HepG2 (cell line): ENCODE results near the gene TPM3. TPM values are rescaled to one million over a fixed set of nuclear protein-coding genes. Genes with fewer than 3 reads are reported as not detected.

Experiments
- ATAC-seq: fragments of 200-7000 bp; cut with Tn5 transposase; 3 replicates; pipeline ENCODE4 v1.9.1; 2020; ENCODE audit warnings: mild to moderate bottlenecking, moderate library complexity
- BruUV-seq: library from RNA; stranded (reverse); fragments of 400-500 nt; replicated peaks from 2 replicates; lab custom pipeline; 2021; lab: Mats Ljungman, UMichigan
- CTCF ChIA-PET: fragments of 300-600 bp; formaldehyde crosslinking; extraction: SDS; loops from one replicate; lab custom pipeline; 2021; ENCODE audit warnings: low total read pairs, inconsistent platforms, low intra/inter-chr PET ratio; lab: Yijun Ruan, JAX
- POLR2A ChIA-PET: fragments of 350-600 bp; sonication (Branson Sonifier 250); formaldehyde crosslinking; loops from one replicate; lab custom pipeline; 2020; ENCODE audit warnings: antibody characterized with exemption, inconsistent platforms; lab: Yijun Ruan, JAX
- DNase-seq: peaks from one replicate; pipeline ENCODE4 v3.0.0-alpha.2; 2015; ENCODE audit warnings: low spot score
- FAIRE-seq: peaks from 3 replicates; lab custom pipeline; 2011; peaks lifted over from hg19 to GRCh38; lab: Jason Lieb, UNC
- H2AFZ ChIP-seq: one replicate; pipeline ENCODE4 v1.6.1; 2011; ENCODE audit warnings: low read length, inconsistent platforms
- H3K27ac ChIP-seq: fragments of 300-600 bp; 3 replicates; pipeline ENCODE4 v1.8.0; 2011; ENCODE audit warnings: mixed run types, mild to moderate bottlenecking, mixed read lengths, low read length, inconsistent platforms; ENCODE audit not compliant: insufficient read depth; ENCODE audit errors: extremely low read length
- H3K27me3 ChIP-seq, 2 experiments: fragments of 200-600 bp in 1 of 2; 2 replicates in 1 of 2; 3 replicates in 1 of 2; pipeline versions ENCODE4 v1.6.0 to v1.8.0; 2011; ENCODE audit warnings: low read length in 2 of 2, mild to moderate bottlenecking in 2 of 2, moderate library complexity in 2 of 2, inconsistent platforms in 1 of 2; ENCODE audit not compliant: insufficient read depth in 2 of 2, control insufficient read depth in 1 of 2
- H3K36me3 ChIP-seq, 2 experiments: fragments of 200-600 bp in 1 of 2; replicated peaks in 1 of 2; 2 replicates in 1 of 2; 3 replicates in 1 of 2; pipeline versions ENCODE4 v1.5.1 to v1.8.0; 2011; ENCODE audit warnings: low read length in 2 of 2, inconsistent platforms in 1 of 2; ENCODE audit not compliant: insufficient read depth in 2 of 2, control insufficient read depth in 1 of 2
- H3K4me1 ChIP-seq: 2 replicates; pipeline ENCODE4 v1.5.1; 2012; ENCODE audit warnings: low read length, inconsistent platforms; ENCODE audit not compliant: insufficient read depth
- H3K4me2 ChIP-seq: 2 replicates; pipeline ENCODE4 v1.6.0; 2011; ENCODE audit warnings: low read depth, low read length, inconsistent platforms
- H3K4me3 ChIP-seq, 3 experiments: fragments of 200-600 bp in 1 of 3; sonication (generic), shearing (Covaris generic) in 1 of 3; replicated peaks in 1 of 3; 2 replicates each; pipeline ENCODE4 v1.5.1; 2011 to 2016; ENCODE audit warnings: low read length in 3 of 3, inconsistent platforms in 2 of 3, low read depth in 2 of 3, mild to moderate bottlenecking in 2 of 3, control low read depth in 1 of 3, mixed read lengths in 1 of 3; ENCODE audit not compliant: insufficient read depth in 1 of 3
- H3K79me2 ChIP-seq: one replicate; pipeline ENCODE4 v1.6.1; 2011; ENCODE audit warnings: low read length, inconsistent platforms; ENCODE audit not compliant: insufficient read depth
- H3K9ac ChIP-seq: 2 replicates; pipeline ENCODE4 v1.6.0; 2011; ENCODE audit warnings: mild to moderate bottlenecking, low read depth, low read length, inconsistent platforms; ENCODE audit not compliant: insufficient read depth
- H3K9me3 ChIP-seq: 2 replicates; pipeline ENCODE4 v1.5.1; 2012; ENCODE audit warnings: mild to moderate bottlenecking, low read length
- H4K20me1 ChIP-seq: 2 replicates; pipeline ENCODE4 v1.6.0; 2011; ENCODE audit warnings: inconsistent platforms, mild to moderate bottlenecking, low read length, moderate library complexity; ENCODE audit not compliant: insufficient read depth
- ATF7-NPFF ChIP-seq: sonication (generic); formaldehyde crosslinking; IDR thresholded peaks from 2 replicates; pipeline ENCODE4 v1.8.1; 2023; ENCODE audit warnings: mild to moderate bottlenecking, low read depth, missing genetic modification reagents, moderate library complexity
- CBX2 ChIP-seq, 2 experiments: fragments of 200-600 bp in 1 of 2; sonication (generic); formaldehyde crosslinking in 1 of 2; IDR thresholded peaks; 2 replicates each; pipeline versions ENCODE4 v1.7.0 to v1.8.1; 2018 to 2022; ENCODE audit warnings: low read depth in 2 of 2, low read length in 1 of 2, mild to moderate bottlenecking in 1 of 2, missing genetic modification reagents in 1 of 2
- GPN1 ChIP-seq: sonication (generic); formaldehyde crosslinking; IDR thresholded peaks from 2 replicates; pipeline ENCODE4 v1.5.1; 2020; ENCODE audit warnings: missing genetic modification reagents, borderline replicate concordance
- KAT8 ChIP-seq: IDR thresholded peaks from 2 replicates; pipeline ENCODE4 v1.6.1; 2016; ENCODE audit warnings: missing genetic modification reagents, missing compliant biosample characterization
- MBNL3 ChIP-seq: fragments of 250-450 bp; sonication (Bioruptor Pico); conservative IDR thresholded peaks from 2 replicates; pipeline ENCODE4 v1.8.0; 2022; ENCODE audit warnings: mild to moderate bottlenecking, inconsistent platforms
- NAIF1 ChIP-seq: sonication (generic); formaldehyde crosslinking; IDR thresholded peaks from 2 replicates; pipeline ENCODE4 v1.5.0; 2020; ENCODE audit warnings: mild to moderate bottlenecking, missing genetic modification reagents, borderline replicate concordance
- NFRKB ChIP-seq: fragments of 450-650 bp; IDR thresholded peaks from 2 replicates; pipeline ENCODE4 v1.6.1; 2017
- STAT5B ChIP-seq: sonication (generic); formaldehyde crosslinking; IDR thresholded peaks from 2 replicates; pipeline ENCODE4 v1.4.0; 2020; ENCODE audit warnings: missing genetic modification reagents
- ZFX ChIP-seq: sonication (generic); formaldehyde crosslinking; IDR thresholded peaks from 2 replicates; pipeline ENCODE4 v1.4.0; 2020; ENCODE audit warnings: mild to moderate bottlenecking, low read depth, missing genetic modification reagents, moderate library complexity
- ZNF3 ChIP-seq: IDR thresholded peaks from 2 replicates; pipeline ENCODE4 v1.7.0; 2017; ENCODE audit warnings: inconsistent platforms
- ZNF329 ChIP-seq: sonication (generic); formaldehyde crosslinking; IDR thresholded peaks from 2 replicates; pipeline ENCODE4 v1.9.0; 2021; ENCODE audit warnings: low read depth, mild to moderate bottlenecking, missing genetic modification reagents
- ZNF678 ChIP-seq: sonication (generic); formaldehyde crosslinking; IDR thresholded peaks from 2 replicates; pipeline ENCODE4 v1.4.0; 2020; ENCODE audit warnings: mild to moderate bottlenecking, missing genetic modification reagents
- ZNF737 ChIP-seq: sonication (generic); formaldehyde crosslinking; IDR thresholded peaks from 2 replicates; pipeline ENCODE4 v1.5.0; 2020; ENCODE audit warnings: missing genetic modification reagents, mild to moderate bottlenecking, borderline replicate concordance
- WGBS: methylation state at CpG from one replicate; pipeline ENCODE4 v1.1.6; 2017; ENCODE audit warnings: low lambda C conversion rate; 5-methylcytosine and 5-hydroxymethylcytosine counted together
- in situ Hi-C: cut with HindIII; loops from 2 replicates; pipeline ENCODE4 v1.10.0; 2017; ENCODE audit warnings: low pct_unique_long_range_greater_than_20kb; ENCODE audit not compliant: extremely low pct_ligation_motif_present
- intact Hi-C: fragments of 100-400 bp; cut with micrococcal nuclease; formaldehyde crosslinking; loops from one replicate; pipeline ENCODE4 v1.10.0; 2022; ENCODE audit not compliant: unreplicated experiment
- polyA plus RNA-seq, 8 experiments: library from polyadenylated mRNA; depleted of rRNA in 3 of 8; stranded (reverse) in 7 of 8; unstranded in 1 of 8; fragments of >200 nt; fragmentation: Illumina TruSeq in 4 of 8; extraction: Trizol in 4 of 8; gene quantifications; 2 replicates each; pipeline versions ENCODE4 v1.2.1 to v1.2.3, GENCODE V29; 2011 to 2016; ENCODE audit warnings: low read depth in 4 of 8, missing spikeins in 1 of 8, mixed read lengths in 1 of 8; ENCODE audit not compliant: insufficient read depth in 1 of 8
- total RNA-seq, 5 experiments: library from RNA; depleted of rRNA; stranded (reverse); fragments of >200 nt; fragmentation: Illumina TruSeq; extraction: Trizol; gene quantifications; 2 replicates each; pipeline ENCODE4 v1.2.3, GENCODE V29; 2016; ENCODE audit warnings: low read depth in 1 of 5
- TF ChIP-seq, protein P1 (sequence below): sonication (generic); formaldehyde crosslinking; IDR thresholded peaks from 2 replicates; pipeline ENCODE4 v1.4.0; 2020; ENCODE audit warnings: mild to moderate bottlenecking, missing genetic modification reagents, borderline replicate concordance
- TF ChIP-seq, protein P2 (sequence below): fragments of 450-650 bp; IDR thresholded peaks from 2 replicates; pipeline ENCODE4 v1.6.1; 2016
- TF ChIP-seq, protein P3 (sequence below): sonication (generic); formaldehyde crosslinking; IDR thresholded peaks from 2 replicates; pipeline ENCODE4 v1.4.0; 2020; ENCODE audit warnings: mild to moderate bottlenecking, missing genetic modification reagents

The TPM3 gene
- total and polyA plus RNA-seq, 2 of the 13 experiments (the other 11 are each of a cell fraction or from before 2014, with no cell fraction given), result 160 to 307 TPM

DNA sequence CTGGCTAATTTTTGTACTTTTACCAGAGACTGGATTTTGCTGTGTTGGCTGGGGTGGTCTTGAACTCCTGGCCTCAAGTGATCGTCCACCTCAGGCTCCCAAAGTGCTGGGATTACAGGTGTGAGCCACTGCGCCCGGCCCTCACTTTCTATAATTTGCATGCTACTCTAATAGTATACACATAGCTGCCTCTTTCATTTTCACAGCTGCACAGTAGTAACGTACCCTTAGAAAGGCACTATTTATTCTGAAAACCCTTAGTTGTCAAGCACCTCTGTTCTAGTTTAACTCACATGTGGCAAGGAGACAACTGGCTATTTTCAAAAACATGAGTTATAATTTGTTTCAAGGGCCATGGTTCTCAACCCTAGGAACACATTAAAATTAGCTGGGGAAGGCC is 17.2 kb downstream of the TPM3 start (continued):
- no peak for TF ChIP-seq ZNF678
- TF ChIP-seq, protein P1, sequence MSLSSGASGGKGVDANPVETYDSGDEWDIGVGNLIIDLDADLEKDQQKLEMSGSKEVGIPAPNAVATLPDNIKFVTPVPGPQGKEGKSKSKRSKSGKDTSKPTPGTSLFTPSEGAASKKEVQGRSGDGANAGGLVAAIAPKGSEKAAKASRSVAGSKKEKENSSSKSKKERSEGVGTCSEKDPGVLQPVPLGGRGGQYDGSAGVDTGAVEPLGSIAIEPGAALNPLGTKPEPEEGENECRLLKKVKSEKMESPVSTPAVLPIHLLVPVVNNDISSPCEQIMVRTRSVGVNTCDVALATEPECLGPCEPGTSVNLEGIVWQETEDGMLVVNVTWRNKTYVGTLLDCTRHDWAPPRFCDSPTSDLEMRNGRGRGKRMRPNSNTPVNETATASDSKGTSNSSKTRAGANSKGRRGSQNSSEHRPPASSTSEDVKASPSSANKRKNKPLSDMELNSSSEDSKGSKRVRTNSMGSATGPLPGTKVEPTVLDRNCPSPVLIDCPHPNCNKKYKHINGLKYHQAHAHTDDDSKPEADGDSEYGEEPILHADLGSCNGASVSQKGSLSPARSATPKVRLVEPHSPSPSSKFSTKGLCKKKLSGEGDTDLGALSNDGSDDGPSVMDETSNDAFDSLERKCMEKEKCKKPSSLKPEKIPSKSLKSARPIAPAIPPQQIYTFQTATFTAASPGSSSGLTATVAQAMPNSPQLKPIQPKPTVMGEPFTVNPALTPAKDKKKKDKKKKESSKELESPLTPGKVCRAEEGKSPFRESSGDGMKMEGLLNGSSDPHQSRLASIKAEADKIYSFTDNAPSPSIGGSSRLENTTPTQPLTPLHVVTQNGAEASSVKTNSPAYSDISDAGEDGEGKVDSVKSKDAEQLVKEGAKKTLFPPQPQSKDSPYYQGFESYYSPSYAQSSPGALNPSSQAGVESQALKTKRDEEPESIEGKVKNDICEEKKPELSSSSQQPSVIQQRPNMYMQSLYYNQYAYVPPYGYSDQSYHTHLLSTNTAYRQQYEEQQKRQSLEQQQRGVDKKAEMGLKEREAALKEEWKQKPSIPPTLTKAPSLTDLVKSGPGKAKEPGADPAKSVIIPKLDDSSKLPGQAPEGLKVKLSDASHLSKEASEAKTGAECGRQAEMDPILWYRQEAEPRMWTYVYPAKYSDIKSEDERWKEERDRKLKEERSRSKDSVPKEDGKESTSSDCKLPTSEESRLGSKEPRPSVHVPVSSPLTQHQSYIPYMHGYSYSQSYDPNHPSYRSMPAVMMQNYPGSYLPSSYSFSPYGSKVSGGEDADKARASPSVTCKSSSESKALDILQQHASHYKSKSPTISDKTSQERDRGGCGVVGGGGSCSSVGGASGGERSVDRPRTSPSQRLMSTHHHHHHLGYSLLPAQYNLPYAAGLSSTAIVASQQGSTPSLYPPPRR (CRISPR knock-in tag), result no peak
- no peak for TF ChIP-seq ZNF737 (CRISPR knock-in tag)
- TF ChIP-seq CBX2 (IDR thresholded peaks at IDR 0.05; ENCODE audit: low read depth, low read length), result no peak
- TF ChIP-seq CBX2 (CRISPR knock-in tag; IDR thresholded peaks at IDR 0.05; ENCODE audit: low read depth), result no peak
- no peak for TF ChIP-seq MBNL3 (CRISPR knock-in tag)
- no peak for TF ChIP-seq STAT5B (CRISPR knock-in tag)
- TF ChIP-seq, all 625 proteins: peak for 0

DNA sequence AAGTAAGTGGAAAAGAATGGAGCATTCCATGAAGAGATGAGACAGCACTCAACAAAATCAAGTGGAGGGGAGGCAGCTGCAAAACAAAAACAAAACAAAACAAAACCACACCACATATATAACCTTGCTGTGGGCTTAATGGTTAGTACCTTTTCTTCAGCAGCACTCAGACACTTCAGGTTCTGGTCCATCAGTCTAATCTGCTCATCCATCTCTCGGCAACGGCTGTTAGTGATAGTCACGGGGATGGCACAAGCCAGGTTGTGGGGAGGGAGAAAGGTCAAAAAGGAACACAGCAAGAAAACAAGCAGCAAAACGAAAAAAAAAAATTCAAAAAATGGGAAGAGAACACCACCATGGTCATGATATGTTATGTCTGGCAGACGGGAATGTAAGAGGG is 20.0 kb downstream of the TPM3 start:
- FAIRE-seq (no peak), ATAC-seq (no peak), DNase-seq (no peak)
- Histone ChIP-seq H3K27me3 (no peaks in the 10 kb centered on the region), H3K4me3 (no peak overlapping the region), H3K79me2 (peaks cover 21% of the 10 kb centered on the region), H3K4me2 (no peak overlapping the region), H4K20me1 (no peaks in the 10 kb centered on the region; the same call in 1 of the 2 replicates), H2AFZ (no peak overlapping the region), H3K4me1 (no peaks in the 10 kb centered on the region), H3K9ac (no peak overlapping the region), H3K9me3 (no peaks in the 10 kb centered on the region), H3K27ac (no peak overlapping the region), H3K36me3 (peaks cover 35 to 79% of the 10 kb centered on the region in 2 experiments)
- no TSS peak for BruUV-seq
- intact Hi-C loops, result no loop called here
- ChIA-PET CTCF (no interaction called here), POLR2A (no interaction called here)
- in situ Hi-C loops, result no loop called here
- 99% methylated on average over 5 of the region's 5 CpGs for WGBS
- TF ChIP-seq, protein P2, sequence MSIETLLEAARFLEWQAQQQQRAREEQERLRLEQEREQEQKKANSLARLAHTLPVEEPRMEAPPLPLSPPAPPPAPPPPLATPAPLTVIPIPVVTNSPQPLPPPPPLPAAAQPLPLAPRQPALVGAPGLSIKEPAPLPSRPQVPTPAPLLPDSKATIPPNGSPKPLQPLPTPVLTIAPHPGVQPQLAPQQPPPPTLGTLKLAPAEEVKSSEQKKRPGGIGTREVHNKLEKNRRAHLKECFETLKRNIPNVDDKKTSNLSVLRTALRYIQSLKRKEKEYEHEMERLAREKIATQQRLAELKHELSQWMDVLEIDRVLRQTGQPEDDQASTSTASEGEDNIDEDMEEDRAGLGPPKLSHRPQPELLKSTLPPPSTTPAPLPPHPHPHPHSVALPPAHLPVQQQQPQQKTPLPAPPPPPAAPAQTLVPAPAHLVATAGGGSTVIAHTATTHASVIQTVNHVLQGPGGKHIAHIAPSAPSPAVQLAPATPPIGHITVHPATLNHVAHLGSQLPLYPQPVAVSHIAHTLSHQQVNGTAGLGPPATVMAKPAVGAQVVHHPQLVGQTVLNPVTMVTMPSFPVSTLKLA, result no peak
- TF ChIP-seq ATF7-NPFF (CRISPR knock-in tag) (no peak), ZNF3 (CRISPR knock-in tag) (no peak), KAT8 (CRISPR knock-in tag) (no peak), NAIF1 (CRISPR knock-in tag) (no peak), NFRKB (no peak), ZNF329 (no peak), GPN1 (CRISPR knock-in tag) (no peak), ZFX (no peak)
- TF ChIP-seq, protein P3, sequence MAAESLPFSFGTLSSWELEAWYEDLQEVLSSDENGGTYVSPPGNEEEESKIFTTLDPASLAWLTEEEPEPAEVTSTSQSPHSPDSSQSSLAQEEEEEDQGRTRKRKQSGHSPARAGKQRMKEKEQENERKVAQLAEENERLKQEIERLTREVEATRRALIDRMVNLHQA (CRISPR knock-in tag), result no peak
